GM20000 (cell line): ENCODE data around the gene FERMT2.

Experiments used
- DNase-seq: peaks from one replicate; pipeline ENCODE4 v3.0.0; 2012; ENCODE audit warnings: low spot score
- CTCF ChIP-seq: IDR thresholded peaks from 2 replicates; pipeline ENCODE4 v1.5.1; 2012; ENCODE audit warnings: mild to moderate bottlenecking, control low read depth; ENCODE audit errors: extremely low read depth, missing control alignments

The FERMT2 gene

GRCh38 chr14:52951681-52952554, 1.1 kb upstream of the FERMT2 start:
- peak; percentile 58 for DNase-seq

GRCh38 chr14:52950410-52950897, 396 bp downstream of the FERMT2 start:
- DNase-seq = peak; percentile 62

More at GRCh38 chr14:52951681-52952554, 1.1 kb upstream of the FERMT2 start:
- no peak for TF ChIP-seq CTCF

DNA sequence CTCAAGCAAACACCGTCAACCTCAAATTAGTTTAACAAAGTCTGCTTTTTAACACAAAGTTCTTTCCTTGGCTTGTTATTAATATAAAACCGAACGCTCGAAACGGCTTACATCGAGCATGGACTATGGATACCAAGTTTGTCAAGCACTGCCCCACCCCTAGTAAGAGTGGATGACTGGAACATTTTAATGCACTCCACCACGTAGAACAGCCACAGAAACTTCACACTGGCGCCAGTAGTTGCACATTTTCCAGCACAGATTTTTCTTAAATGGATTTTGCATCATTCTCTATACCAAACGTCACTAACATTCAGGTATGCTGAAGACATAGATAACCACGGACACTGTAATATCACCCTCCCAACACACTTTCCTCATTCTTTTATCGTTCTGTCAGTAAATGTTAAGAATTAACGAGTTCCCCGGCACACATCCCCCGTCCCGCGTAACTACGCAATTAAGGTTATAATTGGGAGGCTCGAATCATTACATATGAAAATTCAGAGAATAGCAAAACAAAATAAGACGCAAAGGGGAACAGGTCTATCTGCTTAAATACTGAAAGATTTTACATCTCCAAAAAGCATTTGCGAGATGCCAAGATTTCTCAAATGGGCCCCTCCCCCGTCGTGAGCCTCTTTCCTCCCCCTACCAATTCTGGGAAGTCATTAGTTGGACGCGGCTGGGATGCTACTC, 990 bp downstream of the FERMT2 start:
- peak; percentile 28 for DNase-seq
- no peak for TF ChIP-seq CTCF

More at GRCh38 chr14:52950410-52950897, 396 bp downstream of the FERMT2 start:
- TF ChIP-seq CTCF = no peak

GRCh38 chr14:52949249-52949648, 1.6 kb downstream of the FERMT2 start:
- TF ChIP-seq CTCF = no peak
- DNase-seq = no peak

- TF ChIP-seq CTCF = no peak
- no peak for DNase-seq
Observed at GRCh38 chr14:52948836-52949235, 2.0 kb downstream of the FERMT2 start.

DNA sequence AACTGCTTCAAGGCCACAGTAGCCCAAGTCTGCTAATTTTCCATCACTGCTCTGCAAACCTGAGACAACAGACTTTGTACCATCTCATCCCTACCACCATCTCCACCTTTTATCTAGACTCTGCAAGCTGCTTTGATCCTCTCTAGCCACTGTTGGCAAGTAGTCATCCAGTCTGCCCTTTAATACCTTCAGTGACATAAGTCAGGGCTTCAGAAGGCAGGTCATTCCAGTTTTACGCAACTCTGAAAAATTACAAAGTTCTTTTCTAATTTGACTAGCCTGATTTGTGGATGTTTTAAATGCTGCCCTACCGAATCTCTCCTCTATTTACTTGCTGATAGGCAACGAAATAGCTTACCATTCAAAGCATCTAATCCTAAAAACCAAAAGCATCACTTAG, 2.8 kb downstream of the FERMT2 start:
- no peak for DNase-seq
- no peak for TF ChIP-seq CTCF

- no peak for TF ChIP-seq CTCF
- no peak for DNase-seq
Observed at GRCh38 chr14:52944254-52944653, 6.6 kb downstream of the FERMT2 start.
